Right lobe of liver (tissue), 4 donors: ENCODE results near the gene ZFHX2.
"Not testable (repeated sequence)": the region's sequence is repeated elsewhere in the genome, so short reads cannot be mapped to it uniquely, and the experiment has no call there.

Source experiments
- POLR2A ChIP-seq: fragments of 450-650 bp; IDR thresholded peaks from one replicate; pipeline ENCODE4 v1.6.1; 2017; ENCODE audit warnings: antibody characterized with exemption, mild to moderate bottlenecking
- TF ChIP-seq, protein P1 (sequence below), 4 donors: fragments of 200-600 bp in 3 of 4; fragments of 450-650 bp in 1 of 4; IDR thresholded peaks; one replicate each; pipeline versions ENCODE4 v1.5.1 to v1.8.0; 2016 to 2022; ENCODE audit warnings: antibody characterized with exemption in 4 of 4, mild to moderate bottlenecking in 2 of 4
- donor health status: DM: no; HTN: no; CAD: no.
- donor health status: DM: no; HTN: no; CAD: no.
- donor health status: DM: no; HTN: yes; CAD: no.

DNA sequence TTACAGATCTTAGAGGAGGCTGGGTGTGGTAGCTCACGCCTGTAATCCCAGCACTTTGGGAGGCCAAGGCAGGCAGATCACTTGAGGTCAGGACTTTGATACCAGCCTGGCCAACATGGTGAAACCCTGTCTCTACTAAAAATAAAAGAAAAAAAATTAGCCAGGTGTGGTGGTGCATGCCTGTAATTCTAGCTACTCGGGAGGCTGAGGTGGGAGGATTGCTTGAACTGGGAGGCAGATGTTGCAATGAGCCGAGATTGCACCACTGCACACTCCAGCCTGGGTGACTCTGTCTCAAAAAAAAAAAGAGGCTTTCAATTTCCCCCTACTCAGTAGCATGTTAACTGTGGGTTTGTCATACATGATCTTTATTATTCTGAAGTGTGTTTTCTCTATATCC is 42.6 kb upstream of the ZFHX2 start:
- TF ChIP-seq, protein P1, sequence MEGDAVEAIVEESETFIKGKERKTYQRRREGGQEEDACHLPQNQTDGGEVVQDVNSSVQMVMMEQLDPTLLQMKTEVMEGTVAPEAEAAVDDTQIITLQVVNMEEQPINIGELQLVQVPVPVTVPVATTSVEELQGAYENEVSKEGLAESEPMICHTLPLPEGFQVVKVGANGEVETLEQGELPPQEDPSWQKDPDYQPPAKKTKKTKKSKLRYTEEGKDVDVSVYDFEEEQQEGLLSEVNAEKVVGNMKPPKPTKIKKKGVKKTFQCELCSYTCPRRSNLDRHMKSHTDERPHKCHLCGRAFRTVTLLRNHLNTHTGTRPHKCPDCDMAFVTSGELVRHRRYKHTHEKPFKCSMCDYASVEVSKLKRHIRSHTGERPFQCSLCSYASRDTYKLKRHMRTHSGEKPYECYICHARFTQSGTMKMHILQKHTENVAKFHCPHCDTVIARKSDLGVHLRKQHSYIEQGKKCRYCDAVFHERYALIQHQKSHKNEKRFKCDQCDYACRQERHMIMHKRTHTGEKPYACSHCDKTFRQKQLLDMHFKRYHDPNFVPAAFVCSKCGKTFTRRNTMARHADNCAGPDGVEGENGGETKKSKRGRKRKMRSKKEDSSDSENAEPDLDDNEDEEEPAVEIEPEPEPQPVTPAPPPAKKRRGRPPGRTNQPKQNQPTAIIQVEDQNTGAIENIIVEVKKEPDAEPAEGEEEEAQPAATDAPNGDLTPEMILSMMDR (IDR thresholded peaks at IDR 0.05), result not testable (repeated sequence)
- TF ChIP-seq POLR2A, result not testable (repeated sequence)
